G401 (cell line): ENCODE measurements around the gene TJP2. TPM values are rescaled to one million over a fixed set of nuclear protein-coding genes. Genes with fewer than 3 reads are reported as not detected.

ENCODE experiments used
- DNase-seq: peaks from one replicate; pipeline ENCODE4 v3.0.0-alpha.2; 2015; ENCODE audit warnings: low spot score
- in situ Hi-C: cut with HindIII; loops from 2 replicates; pipeline ENCODE4 v1.10.0; 2016; ENCODE audit warnings: low sequenced_read_pairs, mixed read lengths
- total RNA-seq: library from RNA; depleted of rRNA; stranded (reverse); fragments of >200 nt; shearing (Covaris generic); gene quantifications from 2 replicates; pipeline ENCODE4 v1.2.3, GENCODE V29; 2014

TJP2 gene
- total RNA-seq, 1 experiment from 2014 or later = 5.1 TPM

DNA sequence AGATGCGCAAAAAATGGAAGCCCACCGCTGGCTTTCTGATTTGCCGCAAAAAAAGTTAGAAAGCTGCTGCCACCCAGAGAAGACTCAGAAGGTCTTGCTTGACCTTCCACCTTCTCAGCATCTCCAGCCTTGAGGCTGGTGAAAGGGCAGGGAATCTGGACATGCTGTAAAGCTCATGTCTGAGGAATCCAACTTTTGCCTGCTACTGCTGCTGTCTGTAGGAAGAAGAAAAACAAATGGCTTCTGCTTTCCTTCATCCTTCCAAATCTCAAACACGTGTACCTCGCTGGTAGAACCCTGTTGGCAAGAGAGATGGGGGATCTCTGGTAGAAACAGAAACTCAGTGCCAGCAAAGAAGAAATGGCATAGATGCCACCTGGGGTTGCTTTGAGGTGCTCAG lies 10.2 kb downstream of the TJP2 start:
- in situ Hi-C loops = no loop called here
- no peak for DNase-seq

DNA sequence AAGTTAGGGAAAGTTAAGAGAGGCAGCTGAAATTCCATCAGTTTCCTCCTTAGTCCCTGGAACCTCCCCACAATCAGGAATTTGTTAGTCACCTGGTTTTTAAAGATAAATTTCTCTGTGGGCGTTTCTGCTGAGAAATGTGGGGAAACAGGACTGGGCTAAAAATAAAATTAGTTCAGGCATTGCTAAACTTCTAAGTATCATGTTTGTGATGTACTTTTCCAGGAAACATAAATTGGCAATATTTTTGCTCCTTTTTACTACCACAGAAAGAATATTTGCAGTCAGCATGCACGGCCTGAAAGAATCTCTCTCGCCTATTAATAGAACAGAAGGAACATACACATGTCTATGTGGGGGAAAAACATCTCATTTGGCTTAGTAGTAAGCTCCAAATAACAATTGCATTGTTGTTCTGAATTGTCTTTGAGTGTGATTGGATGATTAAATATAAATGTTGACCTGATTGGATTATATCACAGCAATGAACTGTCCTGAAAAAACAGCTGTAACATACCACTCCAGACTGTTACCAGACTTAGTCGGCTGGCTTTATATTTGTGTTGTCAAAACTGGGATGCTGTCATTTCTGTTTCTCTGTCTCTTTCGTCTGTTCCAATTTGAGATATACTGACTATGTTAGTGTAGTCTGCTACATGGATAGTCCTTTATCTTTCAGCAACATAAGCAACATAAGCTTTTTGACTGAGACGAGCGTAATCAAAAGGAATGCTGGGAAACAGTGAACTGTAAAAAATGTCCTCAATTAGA lies 12.9 kb downstream of the TJP2 start:
- no peak for DNase-seq
- in situ Hi-C loops = no loop called here

DNA sequence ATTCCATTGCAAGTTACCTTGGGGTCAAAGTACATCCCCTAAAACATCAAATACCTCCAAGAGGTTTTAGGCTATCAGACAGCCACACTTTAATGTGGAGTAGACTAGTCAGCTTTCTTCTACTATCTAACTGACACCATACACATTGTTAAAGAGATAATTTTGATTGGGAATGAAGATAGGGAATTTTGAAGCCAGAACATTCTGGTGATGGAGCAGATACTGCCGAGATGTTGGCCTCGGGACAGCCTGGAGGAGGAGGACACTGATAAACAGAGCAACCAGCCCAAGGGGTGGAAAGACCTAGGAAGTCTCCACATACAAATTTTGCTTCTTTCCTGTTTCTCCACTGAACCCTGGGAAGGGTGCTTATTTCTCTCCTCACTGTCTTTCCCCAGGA lies 14.9 kb downstream of the TJP2 start:
- in situ Hi-C loops = no loop called here
- no peak for DNase-seq

DNA sequence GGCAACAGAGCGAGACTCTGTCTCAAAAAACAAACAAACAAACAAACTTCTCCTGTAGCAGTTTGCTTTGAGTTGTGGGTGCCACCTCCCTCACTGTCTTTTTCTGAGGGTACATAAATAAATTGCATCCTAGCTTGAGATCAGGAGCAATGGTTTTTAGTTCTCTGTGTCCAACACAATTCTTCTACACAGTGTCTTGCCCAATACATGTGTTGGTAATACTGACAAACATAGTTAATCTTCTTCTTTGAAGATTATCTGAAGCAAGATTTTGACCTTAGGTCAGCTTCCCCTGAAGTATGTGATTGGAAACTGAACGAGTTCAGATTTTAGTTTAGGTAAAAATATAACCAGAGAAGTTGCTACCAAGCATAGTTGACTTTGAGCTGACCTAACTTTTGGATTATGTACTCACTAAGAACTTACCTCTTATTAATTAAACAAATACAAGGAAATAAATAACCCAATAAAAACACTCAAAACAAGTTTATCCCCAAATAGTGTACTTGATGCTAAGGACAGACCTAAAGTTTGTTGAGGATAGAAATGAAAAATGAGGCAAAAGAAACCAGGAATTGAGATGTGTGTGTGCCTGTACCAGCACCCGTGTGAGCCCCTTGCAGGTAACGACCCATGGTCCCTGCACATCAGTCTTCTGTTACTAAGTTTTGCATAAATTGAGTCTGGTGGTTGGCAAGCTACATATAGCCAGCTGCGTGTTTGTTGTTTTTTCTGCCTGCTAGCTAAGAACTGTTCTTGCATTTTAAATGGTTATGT lies 16.2 kb downstream of the TJP2 start:
- no peak for DNase-seq
- in situ Hi-C loops = no loop called here

DNA sequence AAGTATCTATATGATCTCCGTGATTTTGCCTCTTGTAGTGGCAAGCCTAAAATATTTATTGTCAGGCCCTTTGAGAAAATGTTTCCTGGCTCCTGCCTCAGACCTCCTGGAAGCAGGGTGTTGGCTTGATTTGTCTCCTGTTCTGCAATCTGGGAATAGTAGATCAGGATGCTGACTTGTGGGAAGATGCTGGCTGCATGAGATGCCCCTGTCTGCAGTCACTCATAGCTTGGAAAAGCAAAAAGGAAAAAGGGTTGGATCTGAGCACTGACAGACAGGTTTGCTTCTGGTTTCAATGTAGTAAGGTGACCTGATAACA lies 16.7 kb downstream of the TJP2 start:
- in situ Hi-C loops = no loop called here
- DNase-seq = no peak

DNA sequence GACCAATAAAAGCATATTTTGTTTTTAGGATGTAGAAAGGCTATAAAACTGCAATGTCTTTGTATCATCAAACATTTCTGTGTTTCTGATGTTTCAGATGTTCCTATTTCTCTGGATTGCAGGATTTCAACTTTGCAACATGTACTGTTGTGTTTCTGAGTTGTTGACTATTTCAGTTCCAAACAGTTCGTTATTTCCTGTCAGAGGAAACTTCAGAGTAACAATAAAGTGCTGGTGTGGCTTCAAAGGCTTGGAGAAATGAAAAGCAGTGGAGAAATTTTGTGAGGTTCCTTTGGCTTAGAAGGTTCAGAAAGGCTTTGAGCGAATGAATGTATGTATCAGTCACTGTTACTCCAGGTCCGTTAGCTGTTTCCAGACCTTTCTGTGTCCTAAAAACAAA lies 17.2 kb downstream of the TJP2 start:
- in situ Hi-C loops = no loop called here
- no peak for DNase-seq

DNA sequence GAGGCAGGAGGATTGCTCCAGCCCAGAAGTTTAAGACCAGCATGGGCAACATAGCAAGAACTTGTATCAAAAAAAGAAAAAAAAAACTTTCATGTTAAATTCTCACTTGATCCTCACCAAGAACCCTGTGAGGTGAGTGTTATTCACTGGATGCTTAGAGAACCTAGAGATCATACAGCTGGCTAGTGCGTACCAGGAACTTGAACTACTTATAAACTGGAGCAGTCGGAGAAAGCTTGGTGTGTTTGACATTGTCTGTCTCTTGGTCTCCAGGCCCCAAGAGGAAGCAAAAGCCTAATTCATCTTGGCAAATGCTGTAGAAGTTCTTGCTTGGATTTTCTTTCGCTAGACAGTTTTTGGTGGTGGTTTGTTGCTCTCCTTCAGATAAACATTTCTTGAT lies 18.1 kb downstream of the TJP2 start:
- in situ Hi-C loops = no loop called here
- DNase-seq = no peak

DNA sequence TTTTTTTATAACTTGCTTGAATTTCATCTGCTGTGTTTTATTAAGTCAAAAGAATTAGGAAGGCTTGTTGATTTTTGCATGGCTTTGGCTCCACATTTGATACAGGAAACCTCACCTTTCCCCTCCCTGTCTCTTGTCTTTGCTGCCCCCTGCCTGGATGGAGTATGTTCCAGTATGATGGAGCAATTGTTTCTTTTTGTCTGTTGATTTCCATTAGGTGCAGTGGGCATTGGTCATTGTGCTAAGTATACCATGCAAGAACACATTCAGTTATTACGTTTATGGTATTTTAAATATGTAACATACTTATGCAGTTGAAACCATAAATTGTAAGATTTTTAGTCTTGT lies 19.6 kb downstream of the TJP2 start:
- in situ Hi-C loops = no loop called here
- no peak for DNase-seq

DNA sequence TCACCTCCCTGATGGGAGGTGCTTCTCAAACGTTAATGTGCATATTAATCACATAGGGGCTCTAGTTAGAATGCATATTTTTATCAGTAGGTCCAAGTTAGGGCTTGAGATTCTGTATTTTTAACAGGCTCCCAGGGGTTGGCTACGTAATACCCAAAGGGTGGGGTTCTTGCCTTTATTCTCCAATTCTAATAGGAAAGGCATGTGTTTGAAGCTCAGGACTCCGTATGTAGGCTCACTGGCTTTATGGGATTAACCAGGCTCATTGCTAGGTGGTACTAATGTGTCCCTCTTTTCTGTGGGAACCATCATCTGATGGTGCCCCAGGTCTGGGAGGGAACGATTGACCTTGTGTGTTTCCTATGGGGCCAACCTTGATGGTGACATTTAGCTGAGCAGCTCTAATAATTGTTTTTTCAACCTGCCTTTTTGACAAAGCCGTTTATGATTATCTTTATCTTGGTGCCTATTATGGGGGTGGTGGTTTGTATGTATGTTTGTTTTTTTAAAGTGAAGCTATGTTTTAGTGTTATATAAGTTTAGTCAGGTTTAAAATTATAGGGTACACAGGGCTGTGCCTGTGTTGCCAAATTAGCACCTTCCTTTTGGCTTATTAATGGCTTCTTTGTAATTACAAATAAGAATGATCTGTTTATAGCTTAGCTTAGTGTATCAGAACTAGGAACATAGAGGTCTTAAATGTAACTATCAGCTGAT lies 20.8 kb downstream of the TJP2 start:
- in situ Hi-C loops = no loop called here
- no peak for DNase-seq

DNA sequence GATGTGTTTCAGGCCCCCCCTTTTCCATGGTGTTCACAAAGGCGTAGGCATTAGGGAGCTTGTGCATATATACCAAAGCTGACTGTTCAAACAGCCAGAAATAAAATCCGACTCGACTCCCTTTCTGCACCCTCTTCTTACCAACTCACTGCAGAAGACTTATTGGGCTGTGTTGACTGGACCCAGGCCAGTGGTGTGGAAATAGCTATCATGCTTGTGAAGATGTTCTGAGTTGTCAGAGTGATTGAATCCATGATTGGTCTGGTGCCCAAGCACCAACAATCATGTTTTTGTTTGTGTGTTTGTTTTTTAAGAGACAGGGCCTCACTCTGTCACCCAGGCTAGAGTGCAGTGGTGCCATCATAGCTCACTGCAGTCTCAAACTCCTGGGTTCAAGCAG lies 21.6 kb downstream of the TJP2 start:
- peak; percentile 30 for DNase-seq
- in situ Hi-C loops = no loop called here

DNA sequence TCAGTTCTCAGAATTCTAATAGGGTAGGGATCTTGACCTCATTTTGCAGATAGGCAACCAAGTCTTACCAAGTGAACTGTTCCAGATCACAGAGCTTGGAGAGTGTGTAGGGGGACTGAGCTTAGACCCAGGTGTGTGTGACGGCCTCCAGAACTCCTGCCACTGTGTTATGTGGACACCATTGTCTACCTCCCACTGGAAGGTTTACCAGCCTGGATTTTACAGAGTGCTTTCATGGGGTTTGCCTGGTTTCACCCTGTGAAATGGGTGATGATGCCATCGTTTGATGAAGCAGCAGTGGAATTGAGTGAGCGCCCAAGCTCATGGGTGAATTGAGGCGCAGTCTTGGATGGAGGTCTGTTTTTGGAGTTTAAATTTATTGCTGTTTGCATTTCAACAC lies 23.6 kb downstream of the TJP2 start:
- in situ Hi-C loops = no loop called here
- DNase-seq = no peak

DNA sequence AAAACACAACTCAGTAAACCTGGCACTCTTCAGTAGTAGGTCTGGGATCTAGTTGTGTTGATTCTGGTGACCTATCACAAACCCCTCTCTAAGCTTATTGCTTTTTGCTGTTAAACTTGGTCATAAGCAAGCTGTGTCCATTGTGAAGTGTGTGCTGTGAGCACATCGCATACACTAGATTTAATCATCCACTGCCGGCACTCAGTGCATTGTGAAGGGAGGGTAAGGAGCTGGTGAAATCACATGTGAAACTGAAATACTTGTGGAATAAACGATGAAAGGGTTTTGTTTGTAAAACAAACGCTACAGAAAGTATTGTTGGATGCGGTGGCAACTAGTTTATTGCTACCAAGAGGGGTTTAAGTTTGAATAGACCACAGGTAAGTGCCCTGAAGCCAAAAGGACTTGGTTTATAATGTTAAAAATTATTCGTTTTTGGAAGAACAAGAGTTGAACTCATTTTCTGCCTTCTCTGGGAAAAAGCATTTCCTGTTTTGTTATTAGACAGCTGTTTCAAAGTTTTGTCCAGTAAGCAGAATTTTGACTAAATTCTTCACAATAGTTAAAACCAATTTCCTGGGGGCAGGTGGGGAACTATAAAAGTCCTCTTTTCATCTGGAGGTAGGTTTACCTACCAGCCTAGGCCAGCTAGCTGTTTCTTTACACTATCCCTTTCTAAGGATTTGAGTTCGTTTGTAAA lies 24.6 kb downstream of the TJP2 start:
- in situ Hi-C loops = no loop called here
- no peak for DNase-seq

DNA sequence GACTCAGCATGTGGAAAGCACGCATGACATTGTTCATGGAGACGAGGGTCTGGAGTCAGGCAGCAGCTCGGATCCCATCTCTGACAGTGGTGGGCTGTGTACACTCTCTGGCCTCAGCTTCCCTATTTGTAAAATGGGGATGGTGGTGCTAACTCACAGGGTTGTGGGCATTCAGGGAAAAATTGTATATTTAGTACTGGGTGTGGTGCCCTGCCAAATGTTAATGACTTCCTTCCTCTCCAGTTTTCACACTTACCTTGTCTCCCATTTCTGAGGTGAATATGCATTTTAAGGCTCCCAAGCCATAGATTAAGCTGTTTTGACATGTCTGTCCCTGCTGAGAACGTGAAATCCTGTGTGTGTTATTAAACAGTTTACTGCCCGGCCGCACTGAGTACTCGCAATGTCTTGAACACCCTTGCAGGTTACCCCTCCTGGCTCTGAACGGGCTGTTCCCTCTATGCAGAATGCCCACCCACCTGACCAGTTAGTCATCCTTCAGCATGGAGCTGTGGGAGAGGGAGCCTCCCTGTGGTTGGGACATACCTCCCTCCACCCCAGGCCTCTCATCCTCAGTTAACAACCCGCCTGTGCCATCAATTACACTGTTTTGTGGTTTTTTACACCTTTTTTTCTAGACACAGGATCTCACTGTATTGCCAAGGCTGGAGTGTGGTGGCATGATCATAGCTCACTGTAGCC lies 25.8 kb downstream of the TJP2 start:
- no peak for DNase-seq
- in situ Hi-C loops = no loop called here

DNA sequence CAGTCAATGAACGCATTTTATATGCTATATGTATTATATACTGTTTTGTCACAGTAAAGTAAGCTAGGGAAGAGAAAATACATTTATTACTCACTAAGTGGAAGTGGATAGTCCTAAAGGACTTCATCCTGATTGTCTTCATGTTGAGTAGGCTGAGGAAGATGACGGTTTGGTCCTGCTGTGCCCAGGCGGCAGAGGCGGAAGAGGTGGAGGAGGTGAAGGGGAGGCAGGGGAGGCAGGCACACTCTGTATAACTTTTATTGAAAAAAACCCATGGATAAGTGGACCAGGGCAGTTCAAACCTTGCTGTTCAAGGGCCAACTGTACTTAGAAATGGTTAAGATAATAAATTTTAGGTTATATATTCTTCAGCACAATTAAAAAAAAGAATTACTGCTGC lies 28.5 kb downstream of the TJP2 start:
- DNase-seq = no peak
- in situ Hi-C loops = no loop called here

DNA sequence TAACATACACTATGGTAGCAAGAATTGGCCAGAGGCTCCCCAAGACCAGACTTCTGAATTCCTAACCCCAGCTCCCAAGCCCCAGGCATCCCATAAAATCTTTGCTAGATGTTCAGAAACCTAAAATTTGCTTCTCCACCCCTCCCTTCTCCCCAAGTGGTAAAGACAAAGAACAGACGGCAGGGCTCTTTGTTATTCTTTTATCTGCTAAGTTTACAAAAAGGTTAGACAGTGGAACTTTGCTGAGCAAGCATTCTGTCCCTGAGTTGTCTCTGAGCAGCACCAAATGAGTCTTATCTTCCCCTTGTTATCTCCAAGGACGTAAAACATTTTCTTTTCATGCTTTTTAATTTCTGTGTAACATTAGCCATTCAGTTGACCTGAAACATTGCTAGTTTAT lies 30.2 kb downstream of the TJP2 start:
- in situ Hi-C loops = no loop called here
- DNase-seq = no peak

DNA sequence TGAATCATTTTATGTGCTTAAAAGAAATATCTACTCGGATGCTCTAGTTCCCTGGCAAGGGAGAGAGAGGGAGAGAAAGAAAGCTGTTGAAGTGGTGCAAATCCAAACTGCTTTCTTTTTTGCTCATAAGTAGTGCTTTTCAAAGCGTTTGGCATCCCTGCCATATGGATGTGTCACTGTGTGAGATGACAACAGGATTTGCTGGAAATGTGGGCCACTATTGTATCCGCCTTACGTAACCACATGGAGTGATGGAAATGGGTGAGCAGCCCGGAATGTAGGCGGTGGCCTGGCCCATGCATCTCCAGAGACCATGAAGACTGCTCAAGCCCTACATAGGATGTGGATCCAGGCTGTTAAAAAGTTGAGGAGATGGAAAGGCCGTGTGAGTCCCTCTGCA lies 30.8 kb downstream of the TJP2 start:
- in situ Hi-C loops = no loop called here
- peak; percentile 59 for DNase-seq

DNA sequence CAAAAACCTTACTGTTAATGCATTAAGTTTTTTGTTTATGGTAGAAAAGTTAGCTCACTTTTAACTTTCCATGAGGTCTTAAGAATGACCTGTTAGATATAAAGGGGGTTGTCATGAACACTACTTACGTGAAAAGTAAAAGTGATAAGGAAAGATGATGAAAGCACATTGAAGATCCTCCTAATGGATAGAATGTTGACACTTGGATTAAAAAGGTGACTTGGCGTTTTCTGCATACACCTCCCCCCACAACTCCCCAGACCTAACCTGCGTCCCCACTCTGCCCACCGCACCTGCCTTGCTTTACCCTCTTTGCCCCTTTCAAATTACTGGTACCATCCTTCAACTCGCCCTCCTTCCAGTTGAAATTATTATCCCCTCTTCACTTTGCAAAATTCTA lies 32.0 kb downstream of the TJP2 start:
- no peak for DNase-seq
- in situ Hi-C loops = no loop called here

DNA sequence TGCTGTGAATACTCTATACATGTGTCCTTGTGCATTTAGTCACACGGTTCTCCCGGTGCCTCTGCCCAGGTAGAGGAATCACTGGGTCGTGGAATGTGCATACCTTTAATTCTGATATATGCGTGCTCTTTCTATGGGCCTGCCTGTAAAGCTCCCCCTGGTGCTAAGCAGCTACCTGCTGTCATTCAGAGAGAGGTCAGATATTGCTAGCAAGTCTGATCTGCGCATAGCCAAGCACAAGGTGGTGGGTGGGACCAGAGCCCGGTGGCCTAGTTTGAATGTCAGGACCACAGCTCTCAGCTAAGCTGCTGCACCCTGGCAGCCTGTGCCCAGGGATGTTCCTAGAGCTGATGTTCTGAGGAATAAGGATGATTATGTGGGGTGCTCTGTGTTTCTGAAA lies 33.4 kb downstream of the TJP2 start:
- in situ Hi-C loops = no loop called here
- DNase-seq = peak; percentile 60

DNA sequence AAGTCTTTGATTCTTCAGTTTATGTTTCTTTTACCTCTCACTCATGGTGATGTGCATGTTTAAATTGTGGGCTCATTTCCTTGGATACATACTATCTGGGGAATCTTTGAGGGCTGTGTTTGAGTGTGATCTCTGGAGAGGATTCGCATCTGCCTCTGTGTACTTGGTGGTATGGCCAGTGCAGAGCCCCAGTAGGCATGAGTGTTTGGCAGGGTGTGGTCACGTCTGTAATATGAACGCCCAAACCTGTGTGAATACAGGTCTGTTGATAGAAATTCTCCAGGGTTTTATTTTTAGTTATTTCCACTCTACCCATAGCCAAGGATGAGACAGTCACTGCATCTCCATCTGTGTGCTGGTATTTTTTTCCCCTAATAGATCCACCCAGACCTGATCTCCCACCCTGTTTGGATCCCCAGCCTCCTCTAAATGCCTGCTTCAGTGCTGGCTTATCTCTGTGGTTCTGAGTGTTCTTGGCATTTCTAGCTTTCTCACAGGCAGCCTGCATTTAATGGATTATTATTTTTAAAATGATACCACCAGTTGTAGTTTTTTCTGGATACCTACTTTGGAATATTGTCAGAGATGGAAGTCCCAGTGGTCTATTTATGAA lies 37.5 kb downstream of the TJP2 start:
- in situ Hi-C loops = no loop called here
- DNase-seq = no peak
